Fibroblast of pulmonary artery (primary cell): ENCODE results near the gene PTPN11.

Experiments
- DNase-seq: peaks from one replicate; pipeline ENCODE4 v3.0.0-alpha.2; 2010; ENCODE audit warnings: low read depth
- H3K4me3 ChIP-seq: replicated peaks from 2 replicates; pipeline ENCODE4 v1.5.1; 2011; ENCODE audit warnings: low read depth, mild to moderate bottlenecking, control low read depth, low read length, moderate library complexity
- CTCF ChIP-seq: IDR thresholded peaks from 2 replicates; pipeline ENCODE4 v1.5.1; 2011; ENCODE audit warnings: mild to moderate bottlenecking, control low read depth, low read length, inconsistent platforms; ENCODE audit errors: missing control alignments

PTPN11 gene

GRCh38 chr12:112496496-112496895, 77.7 kb downstream of the PTPN11 start:
- TF ChIP-seq CTCF: no peak
- no peak overlapping the region for H3K4me3 ChIP-seq
- no peak for DNase-seq

DNA sequence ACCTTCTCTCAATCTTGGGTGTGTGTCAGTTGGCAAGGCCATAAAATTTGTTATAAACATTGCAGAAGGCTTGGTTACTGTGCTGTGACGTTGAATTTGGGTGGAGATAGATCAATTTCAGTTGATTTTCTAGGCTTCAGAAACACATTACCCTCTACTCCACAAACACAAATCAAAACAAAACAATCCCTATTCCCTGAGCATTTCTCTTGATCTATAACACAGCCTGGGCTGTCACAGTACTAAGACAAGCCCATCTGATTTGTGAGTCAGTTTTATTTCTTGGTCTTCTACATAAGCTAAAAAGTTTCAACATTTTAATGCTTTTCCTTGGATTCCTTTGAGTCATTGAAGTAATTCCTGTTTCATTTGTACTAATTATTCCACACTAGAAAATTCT, 79.8 kb downstream of the PTPN11 start:
- no peak overlapping the region for H3K4me3 ChIP-seq
- no peak for TF ChIP-seq CTCF
- no peak for DNase-seq

GRCh38 chr12:112503512-112503911, 84.8 kb downstream of the PTPN11 start:
- no peak for DNase-seq
- no peak for TF ChIP-seq CTCF
- no peak overlapping the region for H3K4me3 ChIP-seq

GRCh38 chr12:112506513-112507166, 87.9 kb downstream of the PTPN11 start:
- TF ChIP-seq CTCF: no peak
- no peak overlapping the region for H3K4me3 ChIP-seq
- peak; percentile 2 for DNase-seq

GRCh38 chr12:112513471-112513870, 94.7 kb downstream of the PTPN11 start:
- DNase-seq: no peak
- TF ChIP-seq CTCF: no peak
- H3K4me3 ChIP-seq: no peak overlapping the region

GRCh38 chr12:112514456-112514855, 95.7 kb downstream of the PTPN11 start:
- DNase-seq: no peak
- H3K4me3 ChIP-seq: no peak overlapping the region
- TF ChIP-seq CTCF: no peak
